HEK293 (cell line): ENCODE results near the gene MFSD2A.
A peak's percentile ranks its signal among the peaks of the same experiment; 100 is the strongest.

Source experiments
- CTCF ChIA-PET: fragments of 350-600 bp; formaldehyde crosslinking; extraction: SDS; loops from one replicate; lab custom pipeline; 2021; ENCODE audit warnings: antibody characterized with exemption; lab: Yijun Ruan, JAX
- POLR2A ChIA-PET: fragments of 300-600 bp; formaldehyde crosslinking; extraction: SDS; loops from one replicate; lab custom pipeline; 2020; ENCODE audit warnings: antibody characterized with exemption, inconsistent platforms; lab: Yijun Ruan, JAX
- H3K27ac ChIP-seq: fragments of 200-500 bp; sonication (Bioruptor generic); 2 replicates; pipeline ENCODE4 v1.5.1; 2014; ENCODE audit warnings: low read depth, low read length, control low read depth, inconsistent platforms; ENCODE audit errors: extremely low read depth
- H3K36me3 ChIP-seq, 2 experiments: fragments of 200-500 bp in 1 of 2; sonication (Bioruptor generic) in 1 of 2; 1 replicate in 1 of 2; 2 replicates in 1 of 2; pipeline ENCODE4 v1.5.1; 2014 to 2017; ENCODE audit warnings: inconsistent platforms in 2 of 2, low read length in 2 of 2; ENCODE audit not compliant: control insufficient read depth in 2 of 2, insufficient read depth in 1 of 2
- H3K4me1 ChIP-seq: fragments of 200-500 bp; sonication (Bioruptor generic); 2 replicates; pipeline ENCODE4 v1.5.1; 2014; ENCODE audit warnings: mild to moderate bottlenecking, low read length, inconsistent platforms; ENCODE audit not compliant: control insufficient read depth, insufficient read depth
- H3K4me3 ChIP-seq: 2 replicates; pipeline ENCODE4 v1.5.1; 2011; ENCODE audit warnings: low read depth, mild to moderate bottlenecking, control low read depth, low read length, moderate library complexity
- H3K9me3 ChIP-seq: fragments of 200-500 bp; sonication (Bioruptor generic); 2 replicates; pipeline ENCODE4 v1.5.1; 2014; ENCODE audit warnings: low read depth, low read length, inconsistent platforms; ENCODE audit not compliant: control insufficient read depth, insufficient read depth
- BCL11A ChIP-seq: fragments of 450-650 bp; formaldehyde crosslinking; IDR thresholded peaks from 2 replicates; pipeline ENCODE4 v1.5.1; 2016; ENCODE audit warnings: low read depth, missing biosample characterization, missing genetic modification characterization
- BCL11B ChIP-seq: fragments of 450-650 bp; formaldehyde crosslinking; IDR thresholded peaks from 2 replicates; pipeline ENCODE4 v1.5.1; 2016; ENCODE audit warnings: low read depth, missing biosample characterization, missing genetic modification characterization
- KLF1 ChIP-seq: fragments of 450-650 bp; formaldehyde crosslinking; IDR thresholded peaks from 2 replicates; pipeline ENCODE4 v1.5.1; 2016; ENCODE audit warnings: missing biosample characterization, missing genetic modification characterization
- KLF9 ChIP-seq: fragments of 450-650 bp; formaldehyde crosslinking; IDR thresholded peaks from 2 replicates; pipeline ENCODE4 v1.5.1; 2016; ENCODE audit warnings: missing biosample characterization, missing genetic modification characterization, low read depth
- MEIS1 ChIP-seq: sonication (generic); formaldehyde crosslinking; IDR thresholded peaks from 2 replicates; pipeline ENCODE4 v1.8.1; 2022; ENCODE audit warnings: missing genetic modification reagents, mild to moderate bottlenecking, borderline replicate concordance
- PRDM1 ChIP-seq: fragments of 450-650 bp; formaldehyde crosslinking; IDR thresholded peaks from 2 replicates; pipeline ENCODE4; 2016; ENCODE audit warnings: missing biosample characterization, missing genetic modification characterization
- REPIN1 ChIP-seq: fragments of 450-650 bp; formaldehyde crosslinking; IDR thresholded peaks from 2 replicates; pipeline ENCODE4 v1.5.1; 2017; ENCODE audit warnings: missing biosample characterization, missing genetic modification characterization, low read depth
- SCRT1 ChIP-seq: fragments of 450-650 bp; formaldehyde crosslinking; IDR thresholded peaks from 2 replicates; pipeline ENCODE4 v1.5.1; 2016; ENCODE audit warnings: missing biosample characterization, missing genetic modification characterization, borderline replicate concordance
- SETDB1 ChIP-seq: IDR thresholded peaks from one replicate; pipeline ENCODE4 v1.6.1; 2017; ENCODE audit warnings: mild to moderate bottlenecking, low read length, moderate library complexity, mixed read lengths; ENCODE audit not compliant: insufficient read length
- WT1 ChIP-seq: fragments of 450-650 bp; formaldehyde crosslinking; IDR thresholded peaks from 2 replicates; pipeline ENCODE4 v1.5.1; 2016; ENCODE audit warnings: missing biosample characterization, missing genetic modification characterization
- ZBTB17 ChIP-seq: fragments of 450-650 bp; formaldehyde crosslinking; IDR thresholded peaks from 2 replicates; pipeline ENCODE4 v1.5.1; 2016; ENCODE audit warnings: missing biosample characterization, missing genetic modification characterization
- ZBTB21 ChIP-seq: fragments of 450-650 bp; formaldehyde crosslinking; IDR thresholded peaks from 2 replicates; pipeline ENCODE4 v1.5.1; 2017; ENCODE audit warnings: missing biosample characterization, missing genetic modification characterization
- ZBTB48 ChIP-seq: fragments of 450-650 bp; formaldehyde crosslinking; IDR thresholded peaks from 2 replicates; pipeline ENCODE4 v1.5.1; 2016; ENCODE audit warnings: missing biosample characterization, missing genetic modification characterization
- ZBTB7A ChIP-seq: fragments of 450-650 bp; formaldehyde crosslinking; IDR thresholded peaks from 2 replicates; pipeline ENCODE4 v1.5.1; 2016; ENCODE audit warnings: low read depth, missing biosample characterization, missing genetic modification characterization
- ZFP37 ChIP-seq: fragments of 450-650 bp; formaldehyde crosslinking; IDR thresholded peaks from 2 replicates; pipeline ENCODE4 v1.5.1; 2016; ENCODE audit warnings: missing biosample characterization, missing genetic modification characterization
- ZNF10 ChIP-seq: fragments of 450-650 bp; formaldehyde crosslinking; IDR thresholded peaks from 2 replicates; pipeline ENCODE4 v1.5.1; 2017; ENCODE audit warnings: missing biosample characterization, missing genetic modification characterization
- ZNF138 ChIP-seq: fragments of 450-650 bp; formaldehyde crosslinking; IDR thresholded peaks from 2 replicates; pipeline ENCODE4 v1.5.1; 2016; ENCODE audit warnings: missing biosample characterization, missing genetic modification characterization, borderline replicate concordance
- ZNF155 ChIP-seq: fragments of 450-650 bp; formaldehyde crosslinking; IDR thresholded peaks from 2 replicates; pipeline ENCODE4 v1.5.1; 2016; ENCODE audit warnings: missing biosample characterization, missing genetic modification characterization
- ZNF16 ChIP-seq: fragments of 450-650 bp; formaldehyde crosslinking; IDR thresholded peaks from 2 replicates; pipeline ENCODE4 v1.5.1; 2016; ENCODE audit warnings: low read depth, missing biosample characterization, missing genetic modification characterization
- ZNF248 ChIP-seq: fragments of 450-650 bp; formaldehyde crosslinking; IDR thresholded peaks from 2 replicates; pipeline ENCODE4 v1.5.1; 2017; ENCODE audit warnings: missing biosample characterization, missing genetic modification characterization
- ZNF350 ChIP-seq: fragments of 450-650 bp; formaldehyde crosslinking; IDR thresholded peaks from 2 replicates; pipeline ENCODE4 v1.5.0; 2017; ENCODE audit warnings: missing biosample characterization, mild to moderate bottlenecking, missing genetic modification characterization
- ZNF426 ChIP-seq: fragments of 450-650 bp; formaldehyde crosslinking; IDR thresholded peaks from 2 replicates; pipeline ENCODE4 v1.5.1; 2017; ENCODE audit warnings: missing biosample characterization, missing genetic modification characterization, mild to moderate bottlenecking, inconsistent platforms, moderate library complexity
- ZNF48 ChIP-seq: fragments of 450-650 bp; formaldehyde crosslinking; IDR thresholded peaks from 2 replicates; pipeline ENCODE4 v1.5.1; 2016; ENCODE audit warnings: missing biosample characterization, missing genetic modification characterization
- ZNF600 ChIP-seq: fragments of 450-650 bp; formaldehyde crosslinking; IDR thresholded peaks from 2 replicates; pipeline ENCODE4 v1.5.1; 2016; ENCODE audit warnings: missing biosample characterization, missing genetic modification characterization
- ZNF670 ChIP-seq: fragments of 450-650 bp; formaldehyde crosslinking; IDR thresholded peaks from 2 replicates; pipeline ENCODE4 v1.5.1; 2016; ENCODE audit warnings: missing biosample characterization, missing genetic modification characterization, low read depth
- ZNF677 ChIP-seq: fragments of 450-650 bp; IDR thresholded peaks from 2 replicates; pipeline ENCODE4 v1.5.0; 2018; ENCODE audit warnings: missing biosample characterization, mild to moderate bottlenecking, missing genetic modification characterization, moderate library complexity
- ZNF777 ChIP-seq: fragments of 450-650 bp; formaldehyde crosslinking; IDR thresholded peaks from 2 replicates; pipeline ENCODE4 v1.5.1; 2017; ENCODE audit warnings: missing biosample characterization, missing genetic modification characterization, borderline replicate concordance

The MFSD2A gene

DNA sequence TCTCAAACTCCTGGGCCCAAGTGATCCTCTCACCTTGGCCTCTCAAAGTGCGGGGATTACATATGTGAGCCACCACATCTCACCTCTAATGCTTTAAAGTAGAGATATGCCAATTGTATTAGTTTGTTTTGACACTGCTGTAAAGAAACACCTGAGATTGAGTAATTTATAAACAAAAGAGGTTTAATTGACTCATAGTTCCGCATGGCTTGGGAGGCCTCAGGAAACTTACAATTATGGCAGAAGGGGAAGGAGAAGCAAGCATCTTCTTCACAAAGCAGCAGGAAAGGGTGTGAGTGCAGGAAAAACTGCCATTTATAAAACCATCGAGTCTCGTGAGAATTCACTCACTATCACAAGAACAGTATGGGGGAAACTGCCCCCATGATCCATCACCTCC, 49.8 kb upstream of the MFSD2A start:
- TF ChIP-seq KLF1 (tag by site-specific recombination): no peak
- TF ChIP-seq ZBTB7A (tag by site-specific recombination): no peak
- no peak for TF ChIP-seq ZBTB17
- TF ChIP-seq BCL11B (tag by site-specific recombination): no peak
- no peak for TF ChIP-seq MEIS1
- no peak for TF ChIP-seq PRDM1 (tag by site-specific recombination)
- no peak for TF ChIP-seq ZBTB48 (tag by site-specific recombination)
- TF ChIP-seq KLF9 (tag by site-specific recombination): no peak
- no peak for TF ChIP-seq SCRT1 (tag by site-specific recombination)
- no peak for TF ChIP-seq ZNF600
- TF ChIP-seq ZNF777 (tag by site-specific recombination): no peak
- TF ChIP-seq ZFP37 (tag by site-specific recombination): no peak
- no peak for TF ChIP-seq ZNF426
- TF ChIP-seq ZNF16: no peak
- no peak for TF ChIP-seq REPIN1 (tag by site-specific recombination)
- no peak for TF ChIP-seq ZNF677 (tag by site-specific recombination)
- no peak for TF ChIP-seq ZNF670 (tag by site-specific recombination)
- no peak overlapping the region for H3K4me3 ChIP-seq
- no peaks in the 10 kb centered on the region for H3K9me3 ChIP-seq
- 0 out of 2 replicates have a peak, but pooled peaks cover 2% of the 10 kb centered on the region for H3K4me1 ChIP-seq
- CTCF ChIA-PET: no interaction called here
- POLR2A ChIA-PET: no interaction called here
- no peak overlapping the region for H3K27ac ChIP-seq
- H3K36me3 ChIP-seq: no peaks in the 10 kb centered on the region

DNA sequence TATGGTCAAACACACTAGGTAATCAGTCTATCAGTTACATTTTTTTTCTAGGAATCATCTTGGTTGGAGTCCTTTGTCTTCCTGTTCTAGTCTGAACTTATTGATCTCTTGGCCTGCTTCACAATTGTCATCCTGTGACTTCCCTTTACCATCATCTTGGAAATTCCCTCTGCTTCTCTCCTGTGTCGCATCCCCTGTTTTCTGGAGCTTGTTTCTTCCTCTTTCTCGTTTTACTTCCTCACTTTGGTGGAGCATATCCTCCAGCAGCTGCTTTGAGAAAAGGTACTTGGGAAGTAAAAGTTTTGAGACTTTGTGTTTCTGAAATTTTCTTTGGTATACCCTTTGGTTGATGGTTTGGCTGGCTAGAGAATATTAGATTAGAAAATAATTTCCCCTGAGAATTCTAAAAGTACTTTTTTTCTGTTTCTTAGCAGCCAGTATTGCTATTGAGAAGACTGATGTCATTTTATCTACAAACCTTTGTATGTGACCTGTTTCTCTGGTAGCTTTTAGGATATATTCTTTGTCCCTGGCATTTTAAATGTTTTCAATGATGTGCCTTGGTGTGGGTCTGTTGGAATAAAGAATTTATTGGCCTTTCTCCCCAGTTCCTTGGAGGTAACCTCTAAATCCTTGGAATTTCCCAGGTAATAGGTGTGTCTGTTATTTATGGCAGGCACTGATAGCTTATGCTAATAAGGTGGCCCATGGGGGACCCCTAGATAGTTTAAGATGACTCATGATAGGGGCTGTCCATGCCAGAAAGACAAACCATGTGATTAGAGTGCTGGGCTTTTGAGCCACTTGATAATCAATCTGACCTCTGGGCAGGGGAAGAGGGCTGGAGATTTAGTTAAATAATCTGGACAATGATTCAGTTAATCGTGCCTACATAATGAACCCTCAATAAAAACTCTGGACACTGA, 47.2 kb upstream of the MFSD2A start:
- H3K4me3 ChIP-seq: no peak overlapping the region
- no peak overlapping the region for H3K27ac ChIP-seq
- H3K9me3 ChIP-seq: no peaks in the 10 kb centered on the region
- no peak for TF ChIP-seq WT1 (tag by site-specific recombination)
- no peak for TF ChIP-seq BCL11A (tag by site-specific recombination)
- no peak for TF ChIP-seq ZNF248
- no peak for TF ChIP-seq ZNF10 (tag by site-specific recombination)
- TF ChIP-seq ZNF350 (tag by site-specific recombination): no peak
- no peak for TF ChIP-seq ZNF155
- no peak for TF ChIP-seq ZBTB21 (tag by site-specific recombination)
- ChIA-PET POLR2A (interaction anchor here (0.6 kb wide), 1 partner anchor 33 kb away, joined by 3 read pairs; no protein-coding TSS in a partner anchor), CTCF (interaction anchor here (0.6 to 5.3 kb wide), 5 partner anchors 8 to 103 kb away, joined by 3 to 39 read pairs (median 4); no protein-coding TSS in a partner anchor)
- no peaks in the 10 kb centered on the region for H3K4me1 ChIP-seq
- no peaks in the 10 kb centered on the region for H3K36me3 ChIP-seq

DNA sequence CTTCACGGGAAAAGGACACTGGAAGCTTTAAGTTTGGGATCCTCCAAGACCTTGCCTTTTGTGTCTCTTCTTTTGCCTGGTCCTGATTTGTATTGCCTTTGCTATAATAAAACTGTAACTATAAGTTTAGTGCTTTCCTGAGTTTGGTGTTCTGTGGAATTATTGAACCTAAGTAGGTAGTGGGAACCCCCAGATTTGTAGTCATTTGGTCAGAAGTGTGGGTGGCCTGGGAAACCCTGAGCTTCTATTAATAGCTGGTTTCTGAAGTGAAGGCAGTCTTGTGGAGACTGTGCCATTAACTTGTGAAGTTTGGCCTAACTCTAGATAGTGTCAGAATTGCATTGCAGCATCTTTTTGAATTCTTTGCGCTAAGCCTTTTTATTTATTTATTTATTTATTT, 46.4 kb upstream of the MFSD2A start:
- H3K9me3 ChIP-seq: no peaks in the 10 kb centered on the region
- ChIA-PET POLR2A (no interaction called here), CTCF (interaction anchor here (0.6 to 5.3 kb wide), 5 partner anchors 9 to 92 kb away, joined by 3 to 39 read pairs (median 5); no protein-coding TSS in a partner anchor)
- no peak overlapping the region for H3K4me3 ChIP-seq
- H3K4me1 ChIP-seq: no peaks in the 10 kb centered on the region
- H3K36me3 ChIP-seq: no peaks in the 10 kb centered on the region
- no peak overlapping the region for H3K27ac ChIP-seq
- TF ChIP-seq ZNF138 (tag by site-specific recombination): no peak
- TF ChIP-seq SETDB1: peak; percentile 65
- TF ChIP-seq ZNF48: no peak
